CD4-positive, CD25-positive, alpha-beta regulatory T cell (primary cell): Measurements from ENCODE around the gene WNT7B. TPM values are rescaled to one million over a fixed set of nuclear protein-coding genes. Genes with fewer than 3 reads are reported as not detected.

Experiments used
- ATAC-seq, 2 donors: fragments of 150-1000 bp; cut with Tn5 transposase; one replicate each; pipeline ENCODE4 v1.10.0; 2021; ENCODE audit warnings: low read depth in 2 of 2, moderate number of reproducible peaks in 2 of 2, moderate library complexity in 1 of 2
- DNase-seq, 3 donors: peaks; one replicate each; pipeline versions ENCODE4 v3.0.0 to v3.0.0-alpha.2; 2012 to 2022; ENCODE audit warnings: mixed read lengths in 1 of 3
- H3K27ac ChIP-seq: one replicate; pipeline ENCODE4 v1.7.0; 2013; ENCODE audit warnings: mild to moderate bottlenecking, low read length; ENCODE audit not compliant: insufficient read depth, poor library complexity, severe bottlenecking
- H3K27me3 ChIP-seq: one replicate; pipeline ENCODE4 v1.7.0; 2013; ENCODE audit warnings: low read length; ENCODE audit not compliant: control insufficient read depth, insufficient read depth
- H3K36me3 ChIP-seq: one replicate; pipeline ENCODE4 v1.7.0; 2013; ENCODE audit warnings: mild to moderate bottlenecking, low read length, moderate library complexity; ENCODE audit not compliant: control insufficient read depth, insufficient read depth
- H3K4me1 ChIP-seq: 2 replicates; pipeline ENCODE4 v1.7.0; 2013; ENCODE audit warnings: mild to moderate bottlenecking, low read length; ENCODE audit not compliant: insufficient read depth, control insufficient read depth, poor library complexity, severe bottlenecking
- H3K4me3 ChIP-seq: one replicate; pipeline ENCODE4 v1.7.0; 2013; ENCODE audit warnings: low read depth, mild to moderate bottlenecking, low read length, moderate library complexity
- H3K9me3 ChIP-seq, 2 experiments: 1 replicate in 1 of 2; 2 replicates in 1 of 2; pipeline ENCODE4 v1.7.0; 2013; ENCODE audit warnings: low read length in 2 of 2, mild to moderate bottlenecking in 1 of 2, moderate library complexity in 1 of 2; ENCODE audit not compliant: control insufficient read depth in 2 of 2
- H3K27ac Mint-ChIP-seq, 3 donors: one replicate each; pipeline ENCODE4 v1.8.0; 2020 to 2022; ENCODE audit warnings: mild to moderate bottlenecking in 3 of 3, mixed read lengths in 3 of 3, moderate library complexity in 2 of 3
- H3K27me3 Mint-ChIP-seq: one replicate; pipeline ENCODE4 v1.8.0; 2022; ENCODE audit warnings: mild to moderate bottlenecking, mixed read lengths
- H3K36me3 Mint-ChIP-seq: one replicate; pipeline ENCODE4 v1.8.0; 2020; ENCODE audit warnings: mixed read lengths
- H3K4me1 Mint-ChIP-seq, 4 donors: one replicate each; pipeline ENCODE4 v1.8.0; 2020 to 2022; ENCODE audit warnings: mixed read lengths in 4 of 4, mild to moderate bottlenecking in 1 of 4
- H3K4me3 Mint-ChIP-seq, 4 donors: one replicate each; pipeline ENCODE4 v1.8.0; 2020 to 2022; ENCODE audit warnings: mild to moderate bottlenecking in 4 of 4, mixed read lengths in 4 of 4, moderate library complexity in 3 of 4
- H3K9me3 Mint-ChIP-seq, 7 donors: one replicate each; pipeline ENCODE4 v1.8.0; 2020 to 2022; ENCODE audit warnings: mixed read lengths in 7 of 7, mild to moderate bottlenecking in 3 of 7, moderate library complexity in 2 of 7
- polyA plus RNA-seq, 4 donors: library from polyadenylated mRNA; unstranded; fragments of 300-500 nt; fragmentation: Illumina TruSeq; gene quantifications; one replicate each; pipeline ENCODE4 v1.2.3, GENCODE V29; 2021
- total RNA-seq: library from RNA; stranded (reverse); gene quantifications from one replicate; pipeline ENCODE4 v1.2.3, GENCODE V29; 2022

The WNT7B gene
- total and polyA plus RNA-seq, 5 donors from 2014 or later = not detected

DNA sequence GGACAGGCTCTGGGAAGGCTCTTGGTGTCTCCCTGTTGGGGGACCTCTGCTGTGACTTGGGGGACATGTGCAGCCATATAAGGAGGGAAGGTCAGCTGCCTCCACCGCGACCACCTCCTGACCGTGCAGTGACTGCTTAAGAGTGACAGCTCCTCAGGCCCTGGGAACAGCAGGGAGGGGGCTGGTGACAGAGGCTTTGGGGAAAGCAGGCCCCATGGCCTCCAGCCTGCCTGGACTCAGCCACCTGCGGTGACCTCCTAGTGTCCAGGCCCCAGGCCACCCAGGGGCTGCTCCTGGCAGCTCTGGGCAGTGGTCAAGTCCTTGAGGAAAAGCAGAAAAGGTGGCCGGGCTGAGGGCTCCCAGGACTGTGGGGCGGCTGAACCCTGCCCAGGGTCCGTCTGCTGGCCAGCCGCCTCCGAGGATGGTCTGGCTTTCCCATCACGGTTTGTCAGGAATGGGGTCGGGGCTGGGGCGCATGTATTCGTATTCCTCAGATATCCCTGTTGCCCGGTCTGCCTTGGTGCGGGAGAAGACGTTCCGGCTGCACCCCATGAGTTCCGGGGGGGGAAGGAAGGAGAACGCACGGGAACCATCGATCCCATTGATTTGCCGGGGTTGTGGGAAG lies 96.8 kb downstream of the WNT7B start:
- Mint-ChIP-seq H3K4me1 (peaks cover 0 to 2% (median 0%) of the 10 kb centered on the region in 4 donors), H3K36me3 (no peaks in the 10 kb centered on the region), H3K4me3 (peak overlapping the region in 1 of 4 donors; percentile 38), H3K27ac (no peak overlapping the region), H3K27me3 (peaks cover 34% of the 10 kb centered on the region), H3K9me3 (peaks cover 0 to 4% (median 0%) of the 10 kb centered on the region in 7 donors)
- H3K4me3 ChIP-seq = no peak overlapping the region
- no peaks in the 10 kb centered on the region for H3K27me3 ChIP-seq
- H3K27ac ChIP-seq = no peak overlapping the region
- no peaks in the 10 kb centered on the region for H3K36me3 ChIP-seq
- H3K9me3 ChIP-seq = no peaks in the 10 kb centered on the region
- no peaks in the 10 kb centered on the region for H3K4me1 ChIP-seq
- ATAC-seq (no peak), DNase-seq (no peak)

DNA sequence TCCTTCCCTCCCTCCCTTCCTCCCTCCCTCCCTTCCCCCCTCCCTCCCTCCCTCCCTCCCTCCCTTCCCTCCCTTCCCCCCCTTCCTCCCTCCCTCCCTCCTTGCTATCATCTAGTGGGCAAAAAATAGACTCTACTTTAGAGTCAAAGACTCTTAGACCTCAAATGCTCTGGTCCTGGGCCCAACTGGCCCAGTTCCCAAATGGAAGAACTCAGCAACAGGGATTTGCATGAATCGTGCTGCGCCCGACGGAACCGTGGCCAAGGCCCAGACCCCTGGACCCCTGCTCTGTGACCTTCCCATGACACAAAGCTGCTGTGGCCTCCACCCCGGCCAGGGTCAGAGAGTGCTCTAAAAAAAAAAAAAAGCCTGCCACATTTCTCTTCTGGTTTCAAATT lies 97.4 kb downstream of the WNT7B start:
- H3K36me3 ChIP-seq = no peaks in the 10 kb centered on the region
- no peak overlapping the region for H3K4me3 Mint-ChIP-seq
- H3K9me3 Mint-ChIP-seq = peaks cover 0 to 6% (median 0%) of the 10 kb centered on the region in 7 donors
- ATAC-seq (no peak), DNase-seq (no peak)
- no peaks in the 10 kb centered on the region for H3K4me1 ChIP-seq
- peaks cover 0 to 2% (median 0%) of the 10 kb centered on the region in 4 donors for H3K4me1 Mint-ChIP-seq
- no peak overlapping the region for H3K27ac ChIP-seq
- H3K27me3 Mint-ChIP-seq = peaks cover 36% of the 10 kb centered on the region
- H3K9me3 ChIP-seq = no peaks in the 10 kb centered on the region
- no peaks in the 10 kb centered on the region for H3K36me3 Mint-ChIP-seq
- no peak overlapping the region for H3K4me3 ChIP-seq
- H3K27ac Mint-ChIP-seq = no peak overlapping the region
- H3K27me3 ChIP-seq = no peaks in the 10 kb centered on the region

DNA sequence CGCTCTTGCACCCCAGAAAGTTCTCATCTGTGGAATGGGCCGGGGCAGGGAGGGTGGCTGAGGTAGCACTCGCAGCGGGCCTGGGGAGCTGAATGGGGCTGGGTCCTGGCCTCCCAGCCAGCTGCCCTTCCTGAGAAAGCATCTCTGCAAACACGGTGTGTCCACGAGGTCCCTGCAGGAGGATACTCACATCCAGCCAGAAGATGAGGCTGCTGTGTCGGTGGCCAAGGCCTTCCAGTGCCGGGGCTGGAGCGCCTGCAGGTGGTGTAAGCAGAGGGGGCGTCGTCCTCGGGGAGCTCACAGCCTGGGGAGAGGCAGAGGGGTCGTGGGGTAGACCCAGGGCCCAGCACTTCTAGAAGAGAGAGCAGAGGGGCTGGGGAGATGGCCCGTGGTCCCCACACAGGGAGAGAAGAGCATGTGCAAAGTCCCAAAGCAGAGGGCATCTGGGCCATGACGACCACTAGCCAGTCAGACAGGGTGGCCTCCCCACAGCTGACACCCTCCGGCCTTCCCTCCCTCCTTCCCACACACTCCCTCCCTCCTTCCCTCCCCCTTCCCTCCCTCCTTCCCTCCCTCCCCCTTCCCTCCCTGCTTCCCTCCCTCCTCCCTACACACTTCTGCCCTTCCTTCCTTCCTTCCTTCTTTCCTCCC lies 97.9 kb downstream of the WNT7B start:
- Mint-ChIP-seq H3K4me3 (no peak overlapping the region), H3K27me3 (peaks cover 40% of the 10 kb centered on the region), H3K4me1 (peaks cover 0 to 2% (median 0%) of the 10 kb centered on the region in 4 donors), H3K36me3 (no peaks in the 10 kb centered on the region), H3K27ac (no peak overlapping the region), H3K9me3 (peaks cover 0 to 6% (median 0%) of the 10 kb centered on the region in 7 donors)
- ATAC-seq (no peak), DNase-seq (no peak)
- Histone ChIP-seq H3K4me3 (no peak overlapping the region), H3K27ac (no peak overlapping the region), H3K27me3 (no peaks in the 10 kb centered on the region), H3K4me1 (no peaks in the 10 kb centered on the region), H3K9me3 (no peaks in the 10 kb centered on the region), H3K36me3 (no peaks in the 10 kb centered on the region)

DNA sequence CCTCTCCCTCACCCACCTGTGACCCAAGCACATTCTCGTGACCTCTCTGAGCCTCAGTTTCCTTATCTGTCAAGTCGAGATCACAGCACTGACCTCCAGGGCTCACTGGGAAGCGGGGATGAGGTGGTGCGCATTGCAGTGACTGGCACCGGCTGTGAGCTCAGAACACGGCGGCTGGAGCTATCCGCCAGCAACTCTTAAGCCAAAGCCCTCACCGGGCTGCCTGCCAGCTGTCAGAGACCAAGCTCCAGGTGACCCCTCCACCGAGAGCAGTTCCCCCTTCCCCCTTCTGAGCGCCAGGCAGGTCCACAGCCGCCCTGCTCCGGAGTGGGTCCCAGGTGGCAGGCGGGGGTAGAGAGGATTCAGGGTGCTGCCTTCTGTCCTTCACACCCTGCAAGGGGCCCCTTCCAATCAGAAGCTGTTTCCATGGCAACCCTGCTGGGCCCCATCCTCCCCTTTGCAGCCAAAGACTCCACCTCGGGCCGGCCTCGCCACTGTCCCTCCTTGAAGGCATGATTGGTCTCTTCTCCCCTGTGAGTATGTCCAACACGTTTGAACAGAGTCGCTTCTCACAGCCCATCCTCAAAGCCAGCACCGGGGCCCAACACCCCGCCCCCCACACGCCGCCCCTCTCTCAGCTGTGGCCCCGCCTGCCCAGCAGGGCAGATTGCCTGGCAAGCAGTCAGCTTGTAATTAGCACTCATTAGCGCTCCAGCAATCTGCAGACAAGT lies 98.7 kb downstream of the WNT7B start:
- Mint-ChIP-seq H3K27me3 (peaks cover 43% of the 10 kb centered on the region), H3K4me3 (no peak overlapping the region), H3K9me3 (peaks cover 0 to 3% (median 0%) of the 10 kb centered on the region in 7 donors), H3K27ac (no peak overlapping the region), H3K4me1 (peaks cover 0 to 2% (median 0%) of the 10 kb centered on the region in 4 donors), H3K36me3 (no peaks in the 10 kb centered on the region)
- DNase-seq = no peak
- Histone ChIP-seq H3K4me3 (no peak overlapping the region), H3K9me3 (peaks cover 0 to under 1% of the 10 kb centered on the region in 2 experiments), H3K36me3 (no peaks in the 10 kb centered on the region), H3K27ac (no peak overlapping the region), H3K27me3 (no peaks in the 10 kb centered on the region), H3K4me1 (no peaks in the 10 kb centered on the region)
- no peak for ATAC-seq

DNA sequence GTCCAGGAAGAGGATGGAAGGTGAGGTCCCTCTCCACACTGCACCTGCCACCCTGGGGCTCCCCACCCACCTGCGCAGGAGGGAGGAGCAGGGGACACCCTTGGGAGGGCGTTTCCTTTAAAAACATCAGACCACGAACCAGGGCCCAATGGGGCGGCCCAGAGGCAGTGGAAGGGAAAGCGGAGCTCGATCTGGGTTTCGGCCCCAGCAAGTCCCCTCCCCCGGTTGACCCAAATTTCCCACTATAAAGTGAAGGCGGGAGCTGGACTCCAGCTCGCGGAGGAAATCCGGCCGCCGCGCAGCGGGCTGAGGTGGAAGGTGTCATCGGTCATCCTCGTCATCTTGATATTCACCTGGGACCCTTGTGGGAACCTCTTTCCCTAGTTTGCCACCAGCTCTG lies 99.3 kb downstream of the WNT7B start:
- Mint-ChIP-seq H3K27ac (no peak overlapping the region), H3K4me1 (peaks cover 0 to 2% (median 0%) of the 10 kb centered on the region in 4 donors), H3K9me3 (peaks cover 0 to 8% (median 3%) of the 10 kb centered on the region in 7 donors), H3K27me3 (peaks cover 45% of the 10 kb centered on the region), H3K4me3 (no peak overlapping the region), H3K36me3 (no peaks in the 10 kb centered on the region)
- Histone ChIP-seq H3K4me3 (no peak overlapping the region), H3K27me3 (no peaks in the 10 kb centered on the region), H3K27ac (no peak overlapping the region), H3K9me3 (peaks cover 4 to 6% of the 10 kb centered on the region in 2 experiments), H3K4me1 (no peaks in the 10 kb centered on the region), H3K36me3 (no peaks in the 10 kb centered on the region)
- DNase-seq (no peak), ATAC-seq (no peak)

DNA sequence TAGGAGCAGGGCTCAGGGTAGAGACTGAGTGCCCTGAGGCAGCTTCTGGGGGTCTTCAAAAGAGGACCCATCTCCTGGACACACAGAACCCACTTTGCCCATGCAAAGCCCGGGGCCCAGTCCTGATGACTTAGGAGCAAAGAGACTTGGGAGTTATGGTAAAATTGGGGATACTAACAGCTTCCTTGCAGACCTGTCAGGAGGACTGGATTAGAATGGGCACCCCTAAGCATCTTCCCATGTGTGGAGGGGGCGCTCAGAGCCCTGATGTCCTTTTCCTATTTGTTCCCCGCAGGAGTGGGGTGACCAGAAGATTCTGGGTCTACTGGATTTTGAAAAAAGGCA lies 100.0 kb downstream of the WNT7B start:
- H3K4me3 Mint-ChIP-seq = no peak overlapping the region
- H3K27me3 Mint-ChIP-seq = peaks cover 45% of the 10 kb centered on the region
- Histone ChIP-seq H3K9me3 (peaks cover 4 to 10% of the 10 kb centered on the region in 2 experiments), H3K4me1 (no peaks in the 10 kb centered on the region), H3K36me3 (no peaks in the 10 kb centered on the region), H3K27me3 (no peaks in the 10 kb centered on the region), H3K27ac (no peak overlapping the region), H3K4me3 (no peak overlapping the region)
- peaks cover 0 to 11% (median 5%) of the 10 kb centered on the region in 7 donors for H3K9me3 Mint-ChIP-seq
- no peak overlapping the region for H3K27ac Mint-ChIP-seq
- ATAC-seq (no peak), DNase-seq (no peak)
- no peaks in the 10 kb centered on the region for H3K36me3 Mint-ChIP-seq
- H3K4me1 Mint-ChIP-seq = peaks cover 0 to 2% (median 0%) of the 10 kb centered on the region in 4 donors

DNA sequence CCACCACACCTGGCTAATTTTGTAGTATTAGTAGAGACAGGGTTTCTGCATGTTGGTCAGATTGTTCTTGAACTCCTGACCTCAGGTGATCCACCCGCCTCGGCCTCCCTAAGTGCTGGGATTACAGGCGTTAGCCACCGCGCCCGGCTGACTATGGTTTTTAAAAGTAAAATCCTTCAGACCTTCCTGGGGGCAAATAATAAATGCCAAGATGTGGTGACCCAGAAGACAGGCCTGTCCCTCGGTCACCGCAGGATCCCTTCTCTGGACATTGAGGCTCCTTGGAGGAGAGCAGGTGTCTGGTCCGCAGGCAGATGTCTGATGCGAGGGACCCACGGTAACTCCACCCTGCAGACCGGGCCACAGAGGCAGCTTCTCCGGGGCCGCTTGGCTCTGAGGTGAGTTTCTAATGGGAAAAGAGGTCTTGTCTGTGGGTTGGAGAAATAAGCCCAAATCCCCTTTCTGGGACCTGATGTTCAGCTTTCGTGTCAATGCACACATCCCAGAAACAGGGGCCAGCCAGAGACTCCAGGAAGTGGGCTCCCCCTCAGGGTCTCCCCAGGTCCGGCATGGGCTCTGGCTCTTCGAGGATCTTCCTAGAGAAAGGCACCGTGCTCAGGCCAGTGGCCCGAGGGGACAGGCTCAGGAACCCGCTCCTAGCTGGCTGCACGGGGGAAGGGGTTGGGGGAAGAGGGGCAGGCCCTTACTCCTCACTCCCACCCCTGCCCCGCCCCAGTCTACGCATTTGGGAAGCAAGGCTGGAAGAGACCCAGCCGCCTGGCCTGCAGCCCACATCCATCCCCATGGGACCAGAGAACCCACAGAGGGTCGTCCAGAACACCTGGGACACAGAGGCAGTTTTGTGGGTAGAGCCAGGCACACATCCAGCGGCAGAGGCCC lies 100.6 kb downstream of the WNT7B start:
- Histone ChIP-seq H3K4me1 (no peaks in the 10 kb centered on the region), H3K27ac (no peak overlapping the region), H3K36me3 (no peaks in the 10 kb centered on the region), H3K27me3 (no peaks in the 10 kb centered on the region), H3K4me3 (no peak overlapping the region), H3K9me3 (peaks cover 4 to 10% of the 10 kb centered on the region in 2 experiments)
- Mint-ChIP-seq H3K27me3 (peaks cover 41% of the 10 kb centered on the region), H3K36me3 (no peaks in the 10 kb centered on the region), H3K9me3 (peaks cover 0 to 12% (median 5%) of the 10 kb centered on the region in 7 donors), H3K4me1 (peaks cover 0 to 2% (median 0%) of the 10 kb centered on the region in 4 donors), H3K4me3 (no peak overlapping the region), H3K27ac (no peak overlapping the region)
- no peak for ATAC-seq
- no peak for DNase-seq
